Uterus (tissue), 4 donors: ENCODE results near the gene MBD2. TPM values are rescaled to one million over a fixed set of nuclear protein-coding genes. Genes with fewer than 3 reads are reported as not detected.

ENCODE experiments used
- DNase-seq, 2 donors: peaks; one replicate each; pipeline ENCODE4 v3.0.0-alpha.2; 2019 to 2020
- H3K27ac ChIP-seq, 2 donors: fragments of 200-600 bp; sonication (generic); 1 replicate in 1 of 2; 2 replicates in 1 of 2; pipeline ENCODE4 v1.5.1; 2016 to 2018
- H3K27me3 ChIP-seq, 2 donors: fragments of 200-600 bp; sonication (generic); one replicate each; pipeline ENCODE4 v1.5.1; 2018 to 2019; ENCODE audit warnings: control low read depth in 1 of 2
- H3K36me3 ChIP-seq, 2 donors: fragments of 200-600 bp; sonication (generic); one replicate each; pipeline ENCODE4 v1.5.1; 2019; ENCODE audit warnings: control low read depth in 1 of 2
- H3K4me1 ChIP-seq, 2 donors: fragments of 200-600 bp; sonication (generic); one replicate each; pipeline ENCODE4 v1.5.1; 2018 to 2019; ENCODE audit warnings: control low read depth in 1 of 2
- H3K4me3 ChIP-seq, 2 donors: fragments of 200-600 bp; sonication (generic); 1 replicate in 1 of 2; 2 replicates in 1 of 2; pipeline ENCODE4 v1.5.1; 2018 to 2019; ENCODE audit warnings: mild to moderate bottlenecking in 1 of 2
- H3K9me3 ChIP-seq, 2 donors: fragments of 200-600 bp; sonication (generic); one replicate each; pipeline ENCODE4 v1.5.1; 2019; ENCODE audit warnings: control low read depth in 1 of 2
- POLR2A ChIP-seq, 2 donors: fragments of 450-650 bp; IDR thresholded peaks; one replicate each; pipeline ENCODE4 v1.6.1; 2016; ENCODE audit warnings: antibody characterized with exemption in 2 of 2, mild to moderate bottlenecking in 1 of 2, moderate library complexity in 1 of 2
- intact Hi-C: fragments of 100-400 bp; cut with DNase I; formaldehyde crosslinking; loops from one replicate; pipeline ENCODE4 v1.15.1; 2023; ENCODE audit warnings: low total_unique reads
- total RNA-seq, 4 donors: library from RNA; depleted of rRNA in 3 of 4; stranded (reverse); fragments of >200 nt in 3 of 4; gene quantifications; one replicate each; pipeline versions ENCODE4 v1.1.0 to v1.2.4, GENCODE V29; 2014 to 2023
- TF ChIP-seq, protein P1 (sequence below), 4 experiments: fragments of 200-600 bp in 2 of 4; fragments of 450-650 bp in 2 of 4; sonication (generic) in 2 of 4; IDR thresholded peaks; one replicate each; pipeline ENCODE4 v1.5.1; 2016 to 2019; ENCODE audit warnings: antibody characterized with exemption in 4 of 4, mild to moderate bottlenecking in 2 of 4, moderate library complexity in 1 of 4
- donor health status: DM: yes; HTN: yes; CAD: no.

MBD2 gene, protein sequence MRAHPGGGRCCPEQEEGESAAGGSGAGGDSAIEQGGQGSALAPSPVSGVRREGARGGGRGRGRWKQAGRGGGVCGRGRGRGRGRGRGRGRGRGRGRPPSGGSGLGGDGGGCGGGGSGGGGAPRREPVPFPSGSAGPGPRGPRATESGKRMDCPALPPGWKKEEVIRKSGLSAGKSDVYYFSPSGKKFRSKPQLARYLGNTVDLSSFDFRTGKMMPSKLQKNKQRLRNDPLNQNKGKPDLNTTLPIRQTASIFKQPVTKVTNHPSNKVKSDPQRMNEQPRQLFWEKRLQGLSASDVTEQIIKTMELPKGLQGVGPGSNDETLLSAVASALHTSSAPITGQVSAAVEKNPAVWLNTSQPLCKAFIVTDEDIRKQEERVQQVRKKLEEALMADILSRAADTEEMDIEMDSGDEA
- 10 to 100 TPM; 10.8 to 76.9 (median 26.0) TPM for total RNA-seq

DNA sequence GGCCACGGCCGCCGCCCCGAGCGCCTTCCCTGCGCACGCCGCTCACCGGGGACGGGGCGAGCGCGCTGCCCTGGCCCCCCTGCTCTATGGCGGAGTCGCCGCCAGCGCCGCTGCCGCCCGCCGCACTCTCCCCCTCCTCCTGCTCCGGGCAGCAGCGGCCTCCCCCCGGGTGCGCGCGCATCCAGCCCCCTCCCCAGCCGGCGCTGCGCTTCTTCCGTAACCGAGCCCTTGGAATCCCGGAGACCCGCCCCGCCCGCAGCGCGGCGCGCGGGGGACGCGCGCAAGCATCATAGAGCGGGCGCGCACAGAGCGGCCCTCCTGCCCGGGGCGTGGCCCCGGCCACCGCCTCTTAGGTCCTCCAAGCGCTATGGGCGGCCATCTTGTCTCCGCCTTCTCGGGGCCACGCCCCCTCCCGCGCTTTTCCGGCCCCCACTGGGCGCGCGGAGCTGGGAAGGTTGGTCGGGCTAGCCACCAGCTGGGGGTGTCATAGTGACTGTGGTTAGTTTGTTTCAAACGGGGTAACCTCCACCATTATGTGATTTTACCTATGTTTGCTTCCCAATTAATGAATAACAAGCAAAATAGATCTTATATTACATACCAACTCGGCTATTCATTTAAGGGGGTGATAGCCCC, at the start of gene MBD2:
MBD2 (minus strand) TSS at position 291 of the 636 bp plus-strand sequence; CDS start at position 181, 110 bp downstream.
- Histone ChIP-seq H3K27me3 (no peaks in the 10 kb centered on the region), H3K27ac (peak within 1 kb of the TSS; percentile 76 to 82), H3K9me3 (no peaks in the 10 kb centered on the region), H3K4me1 (peaks cover 0 to 9% of the 10 kb centered on the region in 2 donors), H3K36me3 (no peaks in the 10 kb centered on the region), H3K4me3 (peak within 1 kb of the TSS; percentile 53 to 90)
- intact Hi-C loops: no loop called here
- peak; percentile 47 to 75 for TF ChIP-seq POLR2A (IDR thresholded peaks at IDR 0.05)
- TF ChIP-seq, protein P1, sequence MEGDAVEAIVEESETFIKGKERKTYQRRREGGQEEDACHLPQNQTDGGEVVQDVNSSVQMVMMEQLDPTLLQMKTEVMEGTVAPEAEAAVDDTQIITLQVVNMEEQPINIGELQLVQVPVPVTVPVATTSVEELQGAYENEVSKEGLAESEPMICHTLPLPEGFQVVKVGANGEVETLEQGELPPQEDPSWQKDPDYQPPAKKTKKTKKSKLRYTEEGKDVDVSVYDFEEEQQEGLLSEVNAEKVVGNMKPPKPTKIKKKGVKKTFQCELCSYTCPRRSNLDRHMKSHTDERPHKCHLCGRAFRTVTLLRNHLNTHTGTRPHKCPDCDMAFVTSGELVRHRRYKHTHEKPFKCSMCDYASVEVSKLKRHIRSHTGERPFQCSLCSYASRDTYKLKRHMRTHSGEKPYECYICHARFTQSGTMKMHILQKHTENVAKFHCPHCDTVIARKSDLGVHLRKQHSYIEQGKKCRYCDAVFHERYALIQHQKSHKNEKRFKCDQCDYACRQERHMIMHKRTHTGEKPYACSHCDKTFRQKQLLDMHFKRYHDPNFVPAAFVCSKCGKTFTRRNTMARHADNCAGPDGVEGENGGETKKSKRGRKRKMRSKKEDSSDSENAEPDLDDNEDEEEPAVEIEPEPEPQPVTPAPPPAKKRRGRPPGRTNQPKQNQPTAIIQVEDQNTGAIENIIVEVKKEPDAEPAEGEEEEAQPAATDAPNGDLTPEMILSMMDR (IDR thresholded peaks at IDR 0.05): peak in 3 of 4 experiments; percentile 10 to 29 (median 22)
- peak; percentile 93 to 94 for DNase-seq

DNA sequence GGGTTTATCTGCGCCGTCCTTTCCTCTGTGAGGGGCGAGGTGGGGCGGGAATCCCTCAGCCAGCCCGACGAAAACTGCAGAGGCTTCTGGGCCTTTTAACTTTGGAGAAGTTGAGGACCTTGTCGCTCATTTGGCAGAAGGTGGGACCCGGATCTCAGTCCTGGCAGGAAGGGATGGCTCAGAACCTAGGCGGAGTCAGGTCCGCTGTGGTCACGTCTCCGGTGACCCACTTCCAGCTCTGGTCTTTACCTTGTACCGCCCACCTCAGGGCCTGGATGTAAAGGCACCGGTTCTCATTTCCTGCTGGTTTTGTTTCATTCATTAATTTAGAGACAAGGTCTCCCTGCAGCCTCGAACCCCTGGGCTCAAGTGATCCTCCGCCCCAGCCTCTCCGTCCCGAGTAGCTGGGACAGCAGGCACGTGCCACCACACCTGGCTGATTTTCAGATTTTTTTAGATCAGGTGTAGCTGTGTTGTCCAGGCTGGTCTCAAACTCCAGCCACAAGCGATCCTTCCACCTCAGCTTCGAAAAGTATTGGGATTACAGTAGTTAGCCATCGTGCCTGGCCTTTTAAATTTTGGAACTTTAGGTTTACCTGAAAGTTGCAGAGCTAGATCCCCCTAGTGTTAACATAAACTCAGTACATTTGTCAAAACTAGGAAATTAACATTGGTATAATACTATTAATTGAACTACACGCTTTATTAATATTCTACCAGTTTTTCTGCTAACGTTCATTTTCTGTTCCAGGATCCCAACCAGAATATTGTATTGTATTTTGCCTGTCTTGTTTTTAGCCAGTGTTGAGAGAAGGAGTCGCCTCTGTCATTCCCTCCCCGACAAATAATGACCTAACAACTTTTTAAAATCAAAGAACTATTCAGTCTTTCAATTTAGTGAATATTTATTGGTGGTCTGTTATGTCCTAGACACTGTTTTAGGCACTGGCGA, 45.7 kb upstream of the MBD2 start:
- TF ChIP-seq, protein P1 (IDR thresholded peaks at IDR 0.05): peak in 3 of 4 experiments; percentile 28 to 33 (median 30)
- no peak for TF ChIP-seq POLR2A (IDR thresholded peaks at IDR 0.05)
- H3K27ac ChIP-seq: peak overlapping the region; percentile 84 to 89
- no peaks in the 10 kb centered on the region for H3K27me3 ChIP-seq
- H3K36me3 ChIP-seq: no peaks in the 10 kb centered on the region
- intact Hi-C loops: no loop called here
- DNase-seq: peak in 1 of 2 donors; percentile 38
- peaks cover 0 to 7% of the 10 kb centered on the region in 2 donors for H3K4me1 ChIP-seq
- H3K9me3 ChIP-seq: no peaks in the 10 kb centered on the region
- peak overlapping the region; percentile 52 to 77 for H3K4me3 ChIP-seq

DNA sequence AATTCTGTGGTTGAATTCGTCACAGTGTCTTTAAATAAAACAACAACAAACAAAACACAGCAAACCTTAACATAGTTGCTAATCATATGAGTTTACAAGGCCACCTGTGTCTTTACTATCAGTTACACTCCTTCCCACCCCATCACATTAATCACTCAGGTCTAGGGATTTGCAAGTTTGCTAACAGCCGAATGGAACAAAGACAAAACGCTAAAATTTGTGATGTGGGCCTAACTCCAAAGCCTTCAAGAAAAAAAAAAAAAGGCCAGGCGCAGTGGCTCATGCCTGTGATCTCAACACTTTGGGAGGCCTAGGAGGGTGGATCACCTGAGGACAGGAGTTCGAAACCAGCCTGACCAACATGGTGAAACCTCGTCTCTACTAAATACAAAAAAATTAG, 44.3 kb upstream of the MBD2 start:
- no peak for TF ChIP-seq POLR2A (IDR thresholded peaks at IDR 0.05)
- TF ChIP-seq, protein P1 (IDR thresholded peaks at IDR 0.05): no peak
- Histone ChIP-seq H3K4me1 (peaks cover 0 to 7% of the 10 kb centered on the region in 2 donors), H3K27me3 (no peaks in the 10 kb centered on the region), H3K9me3 (no peaks in the 10 kb centered on the region), H3K36me3 (no peaks in the 10 kb centered on the region), H3K27ac (peak overlapping the region; percentile 84 to 89), H3K4me3 (peak overlapping the region; percentile 52 to 77)
- DNase-seq: no peak
- intact Hi-C loops: no loop called here

- no peaks in the 10 kb centered on the region for H3K36me3 ChIP-seq
- H3K27ac ChIP-seq: no peak overlapping the region
- H3K9me3 ChIP-seq: no peaks in the 10 kb centered on the region
- TF ChIP-seq, protein P1 (IDR thresholded peaks at IDR 0.05): no peak
- TF ChIP-seq POLR2A (IDR thresholded peaks at IDR 0.05): no peak
- no peak overlapping the region for H3K4me3 ChIP-seq
- H3K4me1 ChIP-seq: peaks cover 0 to 7% of the 10 kb centered on the region in 2 donors
- H3K27me3 ChIP-seq: no peaks in the 10 kb centered on the region
- no peak for DNase-seq
- intact Hi-C loops: no loop called here
Observed at GRCh38 chr18:54267701-54268100, 43.2 kb upstream of the MBD2 start.
